Measurements from ENCODE around the gene FIS1. TPM values are rescaled to one million over a fixed set of nuclear protein-coding genes. Genes with fewer than 3 reads are reported as not detected.

The FIS1 gene
- total and polyA plus RNA-seq, 4 donors, result 146 to 333 (median 224) TPM

- H3K27ac ChIP-seq (ENCODE audit: low read depth in 1 of 2, low read length in 2 of 2), result no peak overlapping the region
- 1 to 3% methylated on average over 13 to 34 of the region's 34 CpGs for WGBS, 2 donors
- peaks cover 0 to 2% of the 10 kb centered on the region in 2 donors for H3K36me3 ChIP-seq (ENCODE audit: control insufficient read depth in 1 of 2, insufficient read depth in 2 of 2, low read length in 1 of 2)
- H3K4me1 ChIP-seq (ENCODE audit: control insufficient read depth in 1 of 2, insufficient read depth in 2 of 2, low read length in 2 of 2), result no peaks in the 10 kb centered on the region
- no peaks in the 10 kb centered on the region for H3K9me3 ChIP-seq (ENCODE audit: control insufficient read depth, low read length)
- DNase-seq (no peak), ATAC-seq (ENCODE audit: low FRiP score) (no peak)
- peak overlapping the region; percentile 52 to 71 for H3K4me3 ChIP-seq (ENCODE audit: low read length in 2 of 2)
- H3K27me3 ChIP-seq (ENCODE audit: control insufficient read depth in 1 of 2, insufficient read depth in 2 of 2, low read length in 1 of 2), result no peaks in the 10 kb centered on the region
- intact Hi-C loops (cut with DNase I), result loop anchor here in 1 of 2 donors (2.0 kb wide), 1 partner anchor 28 kb away; the partner anchor contains the start of gene FIS1
These were observed 28.0 kb downstream of the FIS1 start for GRCh38 chr7:101216860-101217387.

- ATAC-seq (ENCODE audit: low FRiP score), result no peak
- peak overlapping the region; percentile 52 to 71 for H3K4me3 ChIP-seq (ENCODE audit: low read length in 2 of 2)
- H3K27ac ChIP-seq (ENCODE audit: low read depth in 1 of 2, low read length in 2 of 2), result no peak overlapping the region
- peak in 1 of 2 donors; percentile 69 for DNase-seq
- H3K27me3 ChIP-seq (ENCODE audit: control insufficient read depth in 1 of 2, insufficient read depth in 2 of 2, low read length in 1 of 2), result no peaks in the 10 kb centered on the region
- 65 to 66% methylated on average over 31 of the region's 31 CpGs for WGBS, 2 donors
- peaks cover 0 to 3% of the 10 kb centered on the region in 2 donors for H3K36me3 ChIP-seq (ENCODE audit: control insufficient read depth in 1 of 2, insufficient read depth in 2 of 2, low read length in 1 of 2)
- intact Hi-C loops (cut with DNase I), result loop anchor here in 1 of 2 donors (2.0 kb wide), 1 partner anchor 29 kb away; the partner anchor contains the start of gene FIS1
- H3K4me1 ChIP-seq (ENCODE audit: control insufficient read depth in 1 of 2, insufficient read depth in 2 of 2, low read length in 2 of 2), result no peaks in the 10 kb centered on the region
- H3K9me3 ChIP-seq (ENCODE audit: control insufficient read depth, low read length), result no peaks in the 10 kb centered on the region
These were observed 28.7 kb downstream of the FIS1 start for GRCh38 chr7:101216001-101216859.

- Histone ChIP-seq H3K4me3 (ENCODE audit: low read length in 2 of 2) (no peak overlapping the region), H3K27ac (ENCODE audit: low read depth in 1 of 2, low read length in 2 of 2) (no peak overlapping the region), H3K27me3 (ENCODE audit: control insufficient read depth in 1 of 2, insufficient read depth in 2 of 2, low read length in 1 of 2) (no peaks in the 10 kb centered on the region), H3K36me3 (ENCODE audit: control insufficient read depth in 1 of 2, insufficient read depth in 2 of 2, low read length in 1 of 2) (peaks cover 0 to 7% of the 10 kb centered on the region in 2 donors), H3K4me1 (ENCODE audit: control insufficient read depth in 1 of 2, insufficient read depth in 2 of 2, low read length in 2 of 2) (no peaks in the 10 kb centered on the region), H3K9me3 (ENCODE audit: control insufficient read depth, low read length) (no peaks in the 10 kb centered on the region)
- DNase-seq (no peak), ATAC-seq (ENCODE audit: low FRiP score) (no peak)
- WGBS, 2 donors, result 87 to 94% methylated on average over 8 of the region's 8 CpGs
- intact Hi-C loops (cut with DNase I), result no loop called here
These were observed 32.9 kb downstream of the FIS1 start for GRCh38 chr7:101212014-101212413.

DNA sequence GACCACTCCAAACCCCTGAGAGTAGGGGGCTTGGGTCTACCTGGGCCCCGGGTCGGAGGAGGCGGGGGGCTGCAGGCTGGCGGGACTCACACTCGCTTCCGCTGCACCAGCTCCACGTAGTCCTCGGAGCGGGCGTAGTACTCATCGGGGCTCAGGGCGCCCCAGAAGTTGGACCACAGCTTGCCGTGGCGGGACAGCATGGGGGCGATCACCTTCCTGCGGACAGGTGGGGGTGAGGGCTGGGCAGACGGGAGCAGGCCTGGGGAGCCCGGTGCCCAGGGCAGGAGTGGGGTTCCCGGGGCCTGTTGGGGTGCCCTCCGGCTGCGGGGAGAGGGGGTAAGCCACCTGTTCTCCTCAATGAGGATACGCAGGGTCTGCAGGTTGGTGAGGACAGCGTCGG, 33.4 kb downstream of the FIS1 start:
- Histone ChIP-seq H3K36me3 (ENCODE audit: control insufficient read depth in 1 of 2, insufficient read depth in 2 of 2, low read length in 1 of 2) (peaks cover 0 to 7% of the 10 kb centered on the region in 2 donors), H3K4me1 (ENCODE audit: control insufficient read depth in 1 of 2, insufficient read depth in 2 of 2, low read length in 2 of 2) (no peaks in the 10 kb centered on the region), H3K4me3 (ENCODE audit: low read length in 2 of 2) (no peak overlapping the region), H3K27ac (ENCODE audit: low read depth in 1 of 2, low read length in 2 of 2) (no peak overlapping the region), H3K9me3 (ENCODE audit: control insufficient read depth, low read length) (no peaks in the 10 kb centered on the region), H3K27me3 (ENCODE audit: control insufficient read depth in 1 of 2, insufficient read depth in 2 of 2, low read length in 1 of 2) (no peaks in the 10 kb centered on the region)
- intact Hi-C loops (cut with DNase I), result no loop called here
- 95 to 97% methylated on average over 24 of the region's 24 CpGs for WGBS, 2 donors
- ATAC-seq (ENCODE audit: low FRiP score) (no peak), DNase-seq (no peak)

DNA sequence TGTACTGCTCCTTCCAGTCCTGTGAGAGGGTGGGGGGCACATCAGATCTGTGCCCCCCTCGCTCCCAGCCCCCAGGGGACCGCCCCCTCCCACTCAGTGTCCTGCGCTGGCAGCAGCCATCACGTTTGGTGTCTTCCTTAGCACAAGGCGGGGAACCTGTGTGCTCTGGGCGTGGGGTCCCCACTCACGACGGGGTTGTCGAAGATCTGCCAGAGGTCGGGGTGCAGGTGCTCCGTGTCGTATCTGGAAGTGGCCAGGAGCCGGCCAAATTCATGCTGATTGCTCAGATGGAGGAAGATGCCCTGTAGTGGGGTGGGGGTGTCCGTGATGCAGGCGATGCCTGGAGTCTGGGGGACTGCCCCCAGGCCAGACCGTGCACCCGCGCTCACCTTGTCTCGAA, 34.7 kb downstream of the FIS1 start:
- H3K27ac ChIP-seq (ENCODE audit: low read depth in 1 of 2, low read length in 2 of 2), result no peak overlapping the region
- peaks cover 0 to 7% of the 10 kb centered on the region in 2 donors for H3K36me3 ChIP-seq (ENCODE audit: control insufficient read depth in 1 of 2, insufficient read depth in 2 of 2, low read length in 1 of 2)
- no peaks in the 10 kb centered on the region for H3K4me1 ChIP-seq (ENCODE audit: control insufficient read depth in 1 of 2, insufficient read depth in 2 of 2, low read length in 2 of 2)
- H3K9me3 ChIP-seq (ENCODE audit: control insufficient read depth, low read length), result no peaks in the 10 kb centered on the region
- no peaks in the 10 kb centered on the region for H3K27me3 ChIP-seq (ENCODE audit: control insufficient read depth in 1 of 2, insufficient read depth in 2 of 2, low read length in 1 of 2)
- no peak for ATAC-seq (ENCODE audit: low FRiP score)
- intact Hi-C loops (cut with DNase I), result no loop called here
- DNase-seq, result no peak
- no peak overlapping the region for H3K4me3 ChIP-seq (ENCODE audit: low read length in 2 of 2)
- WGBS, 2 donors, result 92 to 93% methylated on average over 19 of the region's 19 CpGs

DNA sequence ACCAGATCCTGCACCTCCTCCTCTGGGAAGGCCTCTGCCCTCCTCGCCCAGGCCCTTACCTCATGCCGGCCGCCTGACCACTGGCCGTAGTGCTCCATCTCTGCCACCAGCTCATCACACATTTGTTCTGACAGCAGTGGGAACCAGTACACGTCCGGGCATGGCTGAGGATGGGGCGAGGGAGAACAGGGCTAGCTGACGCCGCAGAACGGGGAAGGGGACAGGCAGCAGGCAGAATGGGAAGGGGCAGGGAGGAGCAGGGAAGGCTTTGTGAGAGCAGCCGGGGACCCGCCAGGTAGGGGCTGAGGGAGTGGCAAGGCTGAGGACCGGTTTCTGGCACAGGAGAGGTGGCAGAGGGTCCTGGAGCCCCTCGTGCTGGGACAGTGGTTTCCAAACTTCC, 36.1 kb downstream of the FIS1 start:
- ATAC-seq (ENCODE audit: low FRiP score) (no peak), DNase-seq (no peak)
- H3K27me3 ChIP-seq (ENCODE audit: control insufficient read depth in 1 of 2, insufficient read depth in 2 of 2, low read length in 1 of 2), result no peaks in the 10 kb centered on the region
- H3K36me3 ChIP-seq (ENCODE audit: control insufficient read depth in 1 of 2, insufficient read depth in 2 of 2, low read length in 1 of 2), result peaks cover 0 to 7% of the 10 kb centered on the region in 2 donors
- 88 to 92% methylated on average over 14 of the region's 14 CpGs for WGBS, 2 donors
- intact Hi-C loops (cut with DNase I), result no loop called here
- no peak overlapping the region for H3K4me3 ChIP-seq (ENCODE audit: low read length in 2 of 2)
- H3K27ac ChIP-seq (ENCODE audit: low read depth in 1 of 2, low read length in 2 of 2), result no peak overlapping the region
- H3K9me3 ChIP-seq (ENCODE audit: control insufficient read depth, low read length), result no peaks in the 10 kb centered on the region
- no peaks in the 10 kb centered on the region for H3K4me1 ChIP-seq (ENCODE audit: control insufficient read depth in 1 of 2, insufficient read depth in 2 of 2, low read length in 2 of 2)

DNA sequence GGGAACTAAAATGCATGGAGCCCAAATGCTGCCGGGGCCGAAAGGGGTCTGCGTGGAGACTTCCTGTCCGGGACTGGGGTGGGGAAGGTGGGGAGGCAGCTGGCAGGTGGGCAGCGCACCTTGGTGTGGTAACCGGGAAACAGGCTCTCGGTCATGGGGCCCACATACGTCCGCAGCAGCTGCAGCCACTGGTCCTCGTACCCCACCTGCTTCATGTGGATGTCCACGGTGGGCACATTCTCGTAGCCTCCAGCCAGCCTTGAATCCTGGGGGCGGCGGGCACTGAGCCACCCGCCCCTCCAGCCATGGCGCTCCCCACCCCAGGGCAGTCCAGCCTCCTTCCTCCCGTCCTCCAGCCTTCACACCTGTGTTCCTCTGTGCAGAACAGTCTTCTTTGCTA, 37.4 kb downstream of the FIS1 start:
- intact Hi-C loops (cut with DNase I), result no loop called here
- Histone ChIP-seq H3K27ac (ENCODE audit: low read depth in 1 of 2, low read length in 2 of 2) (no peak overlapping the region), H3K9me3 (ENCODE audit: control insufficient read depth, low read length) (no peaks in the 10 kb centered on the region), H3K27me3 (ENCODE audit: control insufficient read depth in 1 of 2, insufficient read depth in 2 of 2, low read length in 1 of 2) (no peaks in the 10 kb centered on the region), H3K4me1 (ENCODE audit: control insufficient read depth in 1 of 2, insufficient read depth in 2 of 2, low read length in 2 of 2) (no peaks in the 10 kb centered on the region), H3K36me3 (ENCODE audit: control insufficient read depth in 1 of 2, insufficient read depth in 2 of 2, low read length in 1 of 2) (peaks cover 0 to 7% of the 10 kb centered on the region in 2 donors), H3K4me3 (ENCODE audit: low read length in 2 of 2) (no peak overlapping the region)
- ATAC-seq (ENCODE audit: low FRiP score), result peak; percentile 20
- WGBS, 2 donors, result 88 to 91% methylated on average over 13 to 17 of the region's 17 CpGs
- no peak for DNase-seq

GRCh38 chr7:101206665-101207042, 38.2 kb downstream of the FIS1 start:
- WGBS, 2 donors, result 89 to 90% methylated on average over 19 of the region's 19 CpGs
- Histone ChIP-seq H3K4me1 (ENCODE audit: control insufficient read depth in 1 of 2, insufficient read depth in 2 of 2, low read length in 2 of 2) (no peaks in the 10 kb centered on the region), H3K4me3 (ENCODE audit: low read length in 2 of 2) (no peak overlapping the region), H3K27ac (ENCODE audit: low read depth in 1 of 2, low read length in 2 of 2) (no peak overlapping the region), H3K9me3 (ENCODE audit: control insufficient read depth, low read length) (no peaks in the 10 kb centered on the region), H3K27me3 (ENCODE audit: control insufficient read depth in 1 of 2, insufficient read depth in 2 of 2, low read length in 1 of 2) (no peaks in the 10 kb centered on the region), H3K36me3 (ENCODE audit: control insufficient read depth in 1 of 2, insufficient read depth in 2 of 2, low read length in 1 of 2) (peaks cover 0 to 4% of the 10 kb centered on the region in 2 donors)
- intact Hi-C loops (cut with DNase I), result no loop called here
- no peak for DNase-seq
- no peak for ATAC-seq (ENCODE audit: low FRiP score)

Measured in aorta (tissue), 5 donors.